ENCODE results near the gene RAB33A. TPM values are rescaled to one million over a fixed set of nuclear protein-coding genes. Genes with fewer than 3 reads are reported as not detected.

RAB33A gene
- total and polyA plus RNA-seq, 2 donors (not counting 1 experiment from before 2014, with no cell fraction given), result 2.8 to 18.3 TPM

GRCh38 chrX:130167040-130167439 lies 4.7 kb upstream of the RAB33A start:
- Histone ChIP-seq H3K4me1 (ENCODE audit: control insufficient read depth, extremely low read depth, insufficient read depth, low read length) (no peaks in the 10 kb centered on the region), H3K36me3 (ENCODE audit: control insufficient read depth, insufficient read depth, low read length) (no peaks in the 10 kb centered on the region), H3K79me2 (ENCODE audit: control insufficient read depth, insufficient read depth, low read length) (peaks cover 11% of the 10 kb centered on the region), H3K27ac (ENCODE audit: insufficient read depth, low read length) (no peak overlapping the region), H3K27me3 (ENCODE audit: control insufficient read depth, insufficient read depth, low read length) (no peaks in the 10 kb centered on the region), H2AFZ (ENCODE audit: low read length) (no peak overlapping the region), H3K4me3 (replicated peaks in 1 of 4; ENCODE audit: control extremely low read depth in 1 of 4, insufficient read depth in 1 of 4, low read depth in 3 of 4, low read length in 4 of 4) (peak overlapping the region; percentile 67 to 95 (median 74)), H3K9me3 (ENCODE audit: control insufficient read depth, insufficient read depth, low read depth, low read length) (no peaks in the 10 kb centered on the region), H3K4me2 (ENCODE audit: extremely low read depth, insufficient read depth, low read length) (peak overlapping the region; percentile 62), H3K9ac (ENCODE audit: insufficient read depth, low read length) (no peak overlapping the region), H4K20me1 (ENCODE audit: control insufficient read depth, extremely low read depth, insufficient read depth, low read length) (no peaks in the 10 kb centered on the region)
- TF ChIP-seq EZH2 (IDR thresholded peaks at IDR 0.05; ENCODE audit: low read length, missing control alignments), result no peak
- TF ChIP-seq, protein P1, sequence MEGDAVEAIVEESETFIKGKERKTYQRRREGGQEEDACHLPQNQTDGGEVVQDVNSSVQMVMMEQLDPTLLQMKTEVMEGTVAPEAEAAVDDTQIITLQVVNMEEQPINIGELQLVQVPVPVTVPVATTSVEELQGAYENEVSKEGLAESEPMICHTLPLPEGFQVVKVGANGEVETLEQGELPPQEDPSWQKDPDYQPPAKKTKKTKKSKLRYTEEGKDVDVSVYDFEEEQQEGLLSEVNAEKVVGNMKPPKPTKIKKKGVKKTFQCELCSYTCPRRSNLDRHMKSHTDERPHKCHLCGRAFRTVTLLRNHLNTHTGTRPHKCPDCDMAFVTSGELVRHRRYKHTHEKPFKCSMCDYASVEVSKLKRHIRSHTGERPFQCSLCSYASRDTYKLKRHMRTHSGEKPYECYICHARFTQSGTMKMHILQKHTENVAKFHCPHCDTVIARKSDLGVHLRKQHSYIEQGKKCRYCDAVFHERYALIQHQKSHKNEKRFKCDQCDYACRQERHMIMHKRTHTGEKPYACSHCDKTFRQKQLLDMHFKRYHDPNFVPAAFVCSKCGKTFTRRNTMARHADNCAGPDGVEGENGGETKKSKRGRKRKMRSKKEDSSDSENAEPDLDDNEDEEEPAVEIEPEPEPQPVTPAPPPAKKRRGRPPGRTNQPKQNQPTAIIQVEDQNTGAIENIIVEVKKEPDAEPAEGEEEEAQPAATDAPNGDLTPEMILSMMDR (conservative IDR thresholded peaks at IDR 0.05 in 1 of 2, IDR thresholded peaks at IDR 0.05 in 1 of 2; ENCODE audit: low read depth in 1 of 2, low read length in 2 of 2), result no peak
- peak in 1 of 2 donors; percentile 3 for DNase-seq (ENCODE audit: low read depth in 2 of 2)

DNA sequence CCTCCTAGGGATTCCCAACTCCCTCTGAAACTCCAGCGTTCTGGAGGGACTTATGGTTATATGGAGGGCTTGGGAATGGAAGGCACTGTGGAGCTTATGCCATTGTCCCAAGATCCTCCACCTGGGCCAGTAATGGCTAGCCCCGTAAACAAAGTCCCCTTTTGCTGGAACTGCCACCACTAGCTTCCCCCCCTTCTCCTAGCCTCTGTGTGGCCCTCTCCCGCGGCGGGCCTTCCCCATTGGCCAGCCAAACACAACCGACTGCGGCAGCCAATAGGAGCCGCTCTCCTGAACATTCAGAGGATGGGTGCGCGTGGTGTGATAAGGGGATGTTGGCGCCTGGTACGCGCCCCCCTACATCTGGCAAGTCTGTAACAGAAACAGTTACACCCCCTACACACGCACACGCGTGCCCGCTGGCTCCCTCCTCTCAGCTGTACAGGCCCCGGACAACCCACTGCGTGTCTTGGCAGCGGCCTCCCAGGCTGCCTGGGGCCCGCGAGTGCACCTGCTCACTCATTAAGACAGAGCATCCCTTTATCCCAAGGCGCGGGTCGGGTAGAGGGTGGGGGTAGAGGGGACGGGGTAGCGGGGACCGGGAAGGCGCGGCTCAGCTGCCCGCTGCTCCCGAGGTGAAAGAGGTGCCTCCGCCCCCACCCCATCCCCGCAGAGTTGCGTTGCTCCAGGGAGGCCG lies 863 bp upstream of the RAB33A start:
- H3K27me3 ChIP-seq (ENCODE audit: control insufficient read depth, insufficient read depth, low read length), result no peaks in the 10 kb centered on the region
- no peak overlapping the region for H3K9ac ChIP-seq (ENCODE audit: insufficient read depth, low read length)
- peak in 1 of 2 donors; percentile 8 for DNase-seq (ENCODE audit: low read depth in 2 of 2)
- no peaks in the 10 kb centered on the region for H4K20me1 ChIP-seq (ENCODE audit: control insufficient read depth, extremely low read depth, insufficient read depth, low read length)
- no peak overlapping the region for H2AFZ ChIP-seq (ENCODE audit: low read length)
- H3K36me3 ChIP-seq (ENCODE audit: control insufficient read depth, insufficient read depth, low read length), result no peaks in the 10 kb centered on the region
- H3K9me3 ChIP-seq (ENCODE audit: control insufficient read depth, insufficient read depth, low read depth, low read length), result no peaks in the 10 kb centered on the region
- peak overlapping the region; percentile 84 for H3K4me2 ChIP-seq (ENCODE audit: extremely low read depth, insufficient read depth, low read length)
- peak overlapping the region; percentile 26 to 55 (median 45) for H3K4me3 ChIP-seq (replicated peaks in 1 of 4; ENCODE audit: control extremely low read depth in 1 of 4, insufficient read depth in 1 of 4, low read depth in 3 of 4, low read length in 4 of 4)
- H3K4me1 ChIP-seq (ENCODE audit: control insufficient read depth, extremely low read depth, insufficient read depth, low read length), result peaks cover 7% of the 10 kb centered on the region
- no peak for TF ChIP-seq EZH2 (IDR thresholded peaks at IDR 0.05; ENCODE audit: low read length, missing control alignments)
- TF ChIP-seq, protein P1 (conservative IDR thresholded peaks at IDR 0.05 in 1 of 2, IDR thresholded peaks at IDR 0.05 in 1 of 2; ENCODE audit: low read depth in 1 of 2, low read length in 2 of 2), result no peak
- no peak overlapping the region for H3K27ac ChIP-seq (ENCODE audit: insufficient read depth, low read length)
- no peaks in the 10 kb centered on the region for H3K79me2 ChIP-seq (ENCODE audit: control insufficient read depth, insufficient read depth, low read length)

DNA sequence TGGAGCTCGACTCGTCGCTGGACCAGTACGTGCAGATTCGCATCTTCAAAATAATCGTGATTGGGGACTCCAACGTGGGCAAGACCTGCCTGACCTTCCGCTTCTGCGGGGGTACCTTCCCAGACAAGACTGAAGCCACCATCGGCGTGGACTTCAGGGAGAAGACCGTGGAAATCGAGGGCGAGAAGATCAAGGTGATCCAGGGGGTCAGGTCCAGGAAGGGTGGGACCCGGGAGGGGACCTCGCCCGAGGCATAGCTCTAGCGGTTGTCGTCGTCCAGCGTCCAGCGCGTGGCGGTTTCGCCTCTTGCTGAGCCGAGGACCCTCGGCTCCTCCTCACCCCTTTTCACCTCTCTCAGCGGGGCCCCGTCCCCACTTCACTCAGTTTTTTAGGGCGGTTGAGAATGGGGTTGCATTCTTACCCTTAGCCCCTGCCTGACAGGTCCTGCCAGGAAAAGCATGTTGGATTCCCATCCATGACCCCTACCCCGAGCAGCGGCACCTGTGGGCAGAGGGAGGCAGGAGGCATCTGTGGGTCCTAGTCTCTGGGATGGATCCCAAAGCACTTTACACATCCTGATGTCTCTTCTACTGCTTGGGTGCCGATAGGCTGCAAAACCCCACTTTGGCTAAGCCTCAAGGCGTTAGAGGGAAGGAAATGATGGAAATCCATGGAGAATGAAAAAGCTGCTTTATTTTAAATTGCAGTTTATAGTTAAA lies 524 bp downstream of the RAB33A start:
- no peak for DNase-seq (ENCODE audit: low read depth in 2 of 2)
- H3K79me2 ChIP-seq (ENCODE audit: control insufficient read depth, insufficient read depth, low read length), result no peaks in the 10 kb centered on the region
- no peaks in the 10 kb centered on the region for H3K36me3 ChIP-seq (ENCODE audit: control insufficient read depth, insufficient read depth, low read length)
- H3K27ac ChIP-seq (ENCODE audit: insufficient read depth, low read length), result no peak overlapping the region
- no peaks in the 10 kb centered on the region for H4K20me1 ChIP-seq (ENCODE audit: control insufficient read depth, extremely low read depth, insufficient read depth, low read length)
- peak overlapping the region; percentile 37 for H3K9ac ChIP-seq (ENCODE audit: insufficient read depth, low read length)
- H3K4me2 ChIP-seq (ENCODE audit: extremely low read depth, insufficient read depth, low read length), result peak overlapping the region; percentile 84
- H3K4me1 ChIP-seq (ENCODE audit: control insufficient read depth, extremely low read depth, insufficient read depth, low read length), result peaks cover 7% of the 10 kb centered on the region
- no peak for TF ChIP-seq EZH2 (IDR thresholded peaks at IDR 0.05; ENCODE audit: low read length, missing control alignments)
- TF ChIP-seq, protein P1 (conservative IDR thresholded peaks at IDR 0.05 in 1 of 2, IDR thresholded peaks at IDR 0.05 in 1 of 2; ENCODE audit: low read depth in 1 of 2, low read length in 2 of 2), result no peak
- H3K9me3 ChIP-seq (ENCODE audit: control insufficient read depth, insufficient read depth, low read depth, low read length), result no peaks in the 10 kb centered on the region
- H3K4me3 ChIP-seq (replicated peaks in 1 of 4; ENCODE audit: control extremely low read depth in 1 of 4, insufficient read depth in 1 of 4, low read depth in 3 of 4, low read length in 4 of 4), result peak overlapping the region; percentile 26 to 55 (median 45)
- H3K27me3 ChIP-seq (ENCODE audit: control insufficient read depth, insufficient read depth, low read length), result no peaks in the 10 kb centered on the region
- peak overlapping the region; percentile 39 for H2AFZ ChIP-seq (ENCODE audit: low read length)

Data from fibroblast of lung (primary cell).